HEK293 (cell line): ENCODE data around the gene AK8.

Experiments used
- BCL11A ChIP-seq: fragments of 450-650 bp; formaldehyde crosslinking; IDR thresholded peaks from 2 replicates; pipeline ENCODE4 v1.5.1; 2016; ENCODE audit warnings: low read depth, missing biosample characterization, missing genetic modification characterization
- HIC1 ChIP-seq: fragments of 450-650 bp; formaldehyde crosslinking; IDR thresholded peaks from 2 replicates; pipeline ENCODE4 v1.5.1; 2016; ENCODE audit warnings: missing biosample characterization, missing genetic modification characterization
- OSR2 ChIP-seq: fragments of 450-650 bp; formaldehyde crosslinking; IDR thresholded peaks from 2 replicates; pipeline ENCODE4 v1.5.1; 2016; ENCODE audit warnings: missing biosample characterization, missing genetic modification characterization
- RBAK ChIP-seq: fragments of 450-650 bp; formaldehyde crosslinking; IDR thresholded peaks from 2 replicates; pipeline ENCODE4 v1.5.1; 2016; ENCODE audit warnings: missing biosample characterization, missing genetic modification characterization
- ZBTB8A ChIP-seq: fragments of 450-650 bp; formaldehyde crosslinking; IDR thresholded peaks from 2 replicates; pipeline ENCODE4 v1.5.1; 2016; ENCODE audit warnings: missing biosample characterization, missing genetic modification characterization
- ZEB2 ChIP-seq: fragments of 450-650 bp; formaldehyde crosslinking; IDR thresholded peaks from 2 replicates; pipeline ENCODE4 v1.5.1; 2016; ENCODE audit warnings: missing biosample characterization, missing genetic modification characterization
- ZFHX2 ChIP-seq: fragments of 450-650 bp; formaldehyde crosslinking; conservative IDR thresholded peaks from 2 replicates; pipeline ENCODE4 v1.5.1; 2016; ENCODE audit warnings: missing biosample characterization, missing genetic modification characterization
- ZFP3 ChIP-seq: fragments of 450-650 bp; formaldehyde crosslinking; IDR thresholded peaks from 2 replicates; pipeline ENCODE4 v1.5.1; 2016; ENCODE audit warnings: low read depth, missing biosample characterization, missing genetic modification characterization
- ZFP37 ChIP-seq: fragments of 450-650 bp; formaldehyde crosslinking; IDR thresholded peaks from 2 replicates; pipeline ENCODE4 v1.5.1; 2016; ENCODE audit warnings: missing biosample characterization, missing genetic modification characterization
- ZNF132 ChIP-seq: fragments of 450-650 bp; formaldehyde crosslinking; IDR thresholded peaks from 2 replicates; pipeline ENCODE4 v1.5.1; 2017; ENCODE audit warnings: missing biosample characterization, missing genetic modification characterization, borderline replicate concordance
- ZNF239 ChIP-seq: fragments of 450-650 bp; formaldehyde crosslinking; IDR thresholded peaks from 2 replicates; pipeline ENCODE4 v1.5.1; 2016; ENCODE audit warnings: missing biosample characterization, missing genetic modification characterization
- ZNF266 ChIP-seq: fragments of 450-650 bp; formaldehyde crosslinking; IDR thresholded peaks from 2 replicates; pipeline ENCODE4 v1.5.1; 2016; ENCODE audit warnings: missing biosample characterization, missing genetic modification characterization, low read depth
- ZNF341 ChIP-seq: fragments of 450-650 bp; formaldehyde crosslinking; IDR thresholded peaks from 2 replicates; pipeline ENCODE4; 2016; ENCODE audit warnings: low read depth, missing biosample characterization, missing genetic modification characterization
- ZNF394 ChIP-seq: fragments of 450-650 bp; formaldehyde crosslinking; IDR thresholded peaks from 2 replicates; pipeline ENCODE4 v1.5.1; 2016; ENCODE audit warnings: missing biosample characterization, missing genetic modification characterization, mild to moderate bottlenecking, moderate library complexity, borderline replicate concordance
- ZNF423 ChIP-seq: fragments of 450-650 bp; formaldehyde crosslinking; IDR thresholded peaks from 2 replicates; pipeline ENCODE4 v1.5.1; 2016; ENCODE audit warnings: missing biosample characterization, missing genetic modification characterization
- ZNF426 ChIP-seq: fragments of 450-650 bp; formaldehyde crosslinking; IDR thresholded peaks from 2 replicates; pipeline ENCODE4 v1.5.1; 2017; ENCODE audit warnings: missing biosample characterization, missing genetic modification characterization, mild to moderate bottlenecking, inconsistent platforms, moderate library complexity
- ZNF449 ChIP-seq: fragments of 450-650 bp; formaldehyde crosslinking; IDR thresholded peaks from 2 replicates; pipeline ENCODE4 v1.5.1; 2017; ENCODE audit warnings: missing biosample characterization, mild to moderate bottlenecking, missing genetic modification characterization, moderate library complexity
- ZNF510 ChIP-seq: fragments of 450-650 bp; formaldehyde crosslinking; IDR thresholded peaks from 2 replicates; pipeline ENCODE4 v1.5.1; 2018; ENCODE audit warnings: mild to moderate bottlenecking, missing genetic modification characterization, missing biosample characterization; ENCODE audit not compliant: insufficient replicate concordance
- ZNF530 ChIP-seq: fragments of 450-650 bp; formaldehyde crosslinking; IDR thresholded peaks from 2 replicates; pipeline ENCODE4 v1.5.1; 2016; ENCODE audit warnings: low read depth, missing biosample characterization, missing genetic modification characterization
- ZNF610 ChIP-seq: fragments of 450-650 bp; formaldehyde crosslinking; IDR thresholded peaks from 2 replicates; pipeline ENCODE4 v1.5.1; 2016; ENCODE audit warnings: missing biosample characterization, missing genetic modification characterization, borderline replicate concordance
- ZNF629 ChIP-seq: fragments of 450-650 bp; formaldehyde crosslinking; IDR thresholded peaks from 2 replicates; pipeline ENCODE4 v1.5.1; 2017; ENCODE audit warnings: missing biosample characterization, missing genetic modification characterization
- ZNF664 ChIP-seq: fragments of 450-650 bp; formaldehyde crosslinking; IDR thresholded peaks from 2 replicates; pipeline ENCODE4 v1.5.1; 2016; ENCODE audit warnings: missing biosample characterization, missing genetic modification characterization
- ZNF701 ChIP-seq: fragments of 450-650 bp; formaldehyde crosslinking; IDR thresholded peaks from 2 replicates; pipeline ENCODE4 v1.5.1; 2016; ENCODE audit warnings: missing biosample characterization, missing genetic modification characterization
- ZNF76 ChIP-seq: fragments of 450-650 bp; formaldehyde crosslinking; IDR thresholded peaks from 2 replicates; pipeline ENCODE4; 2016; ENCODE audit warnings: low read depth, missing biosample characterization, missing genetic modification characterization, borderline replicate concordance
- ZNF768 ChIP-seq: fragments of 450-650 bp; formaldehyde crosslinking; IDR thresholded peaks from 2 replicates; pipeline ENCODE4 v1.5.1; 2018; ENCODE audit warnings: missing biosample characterization, mild to moderate bottlenecking, missing genetic modification characterization
- ZNF791 ChIP-seq: fragments of 450-650 bp; formaldehyde crosslinking; IDR thresholded peaks from 2 replicates; pipeline ENCODE4 v1.5.1; 2016; ENCODE audit warnings: missing biosample characterization, missing genetic modification characterization
- ZSCAN4 ChIP-seq: fragments of 450-650 bp; formaldehyde crosslinking; IDR thresholded peaks from 2 replicates; pipeline ENCODE4 v1.5.1; 2017; ENCODE audit warnings: missing biosample characterization, missing genetic modification characterization
- ZXDB ChIP-seq: fragments of 450-650 bp; formaldehyde crosslinking; IDR thresholded peaks from 2 replicates; pipeline ENCODE4 v1.5.1; 2016; ENCODE audit warnings: missing biosample characterization, missing genetic modification characterization
- TF ChIP-seq, protein P1 (sequence below): fragments of 450-650 bp; formaldehyde crosslinking; IDR thresholded peaks from 2 replicates; pipeline ENCODE4 v1.5.1; 2016; ENCODE audit warnings: missing biosample characterization, missing genetic modification characterization
- TF ChIP-seq, protein P2 (sequence below): fragments of 450-650 bp; IDR thresholded peaks from 2 replicates; pipeline ENCODE4 v1.5.1; 2018; ENCODE audit warnings: missing biosample characterization, missing genetic modification characterization
- TF ChIP-seq, protein P3 (sequence below): fragments of 450-650 bp; formaldehyde crosslinking; IDR thresholded peaks from 2 replicates; pipeline ENCODE4 v1.5.1; 2016; ENCODE audit warnings: missing biosample characterization, missing genetic modification characterization

Gene AK8

GRCh38 chr9:132857616-132858342 lies 20.3 kb downstream of the AK8 start (continued):
- TF ChIP-seq, protein P1, sequence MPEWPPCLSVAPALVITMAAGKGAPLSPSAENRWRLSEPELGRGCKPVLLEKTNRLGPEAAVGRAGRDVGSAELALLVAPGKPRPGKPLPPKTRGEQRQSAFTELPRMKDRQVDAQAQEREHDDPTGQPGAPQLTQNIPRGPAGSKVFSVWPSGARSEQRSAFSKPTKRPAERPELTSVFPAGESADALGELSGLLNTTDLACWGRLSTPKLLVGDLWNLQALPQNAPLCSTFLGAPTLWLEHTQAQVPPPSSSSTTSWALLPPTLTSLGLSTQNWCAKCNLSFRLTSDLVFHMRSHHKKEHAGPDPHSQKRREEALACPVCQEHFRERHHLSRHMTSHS: no peak
- TF ChIP-seq ZNF132 (tag by site-specific recombination) (no peak), HIC1 (tag by site-specific recombination) (peak; percentile 75), ZNF701 (no peak), ZFP3 (no peak), ZNF530 (no peak), ZFHX2 (no peak), BCL11A (no peak), ZBTB8A (tag by site-specific recombination) (peak; percentile 34; the same call in 1 of the 2 replicates), ZNF341 (tag by site-specific recombination) (peak; percentile 44), ZNF449 (peak; percentile 31; the same call in 1 of the 2 replicates), ZNF791 (tag by site-specific recombination) (no peak), ZNF266 (tag by site-specific recombination) (no peak), ZNF768 (tag by site-specific recombination) (no peak), ZNF76 (tag by site-specific recombination) (no peak), ZNF426 (tag by site-specific recombination) (no peak), ZNF610 (no peak), ZFP37 (tag by site-specific recombination) (no peak), ZSCAN4 (tag by site-specific recombination) (no peak), ZEB2 (no peak; the same call in 1 of the 2 replicates), ZXDB (tag by site-specific recombination) (no peak), RBAK (no peak), ZNF394 (tag by site-specific recombination) (peak; percentile 99), OSR2 (tag by site-specific recombination) (peak; percentile 97), ZNF510 (tag by site-specific recombination) (no peak), ZNF423 (tag by site-specific recombination) (peak; percentile 96), ZNF239 (tag by site-specific recombination) (no peak), ZNF664 (tag by site-specific recombination) (no peak), ZNF629 (tag by site-specific recombination) (peak; percentile 34; the same call in 1 of the 2 replicates)
- TF ChIP-seq, protein P2, sequence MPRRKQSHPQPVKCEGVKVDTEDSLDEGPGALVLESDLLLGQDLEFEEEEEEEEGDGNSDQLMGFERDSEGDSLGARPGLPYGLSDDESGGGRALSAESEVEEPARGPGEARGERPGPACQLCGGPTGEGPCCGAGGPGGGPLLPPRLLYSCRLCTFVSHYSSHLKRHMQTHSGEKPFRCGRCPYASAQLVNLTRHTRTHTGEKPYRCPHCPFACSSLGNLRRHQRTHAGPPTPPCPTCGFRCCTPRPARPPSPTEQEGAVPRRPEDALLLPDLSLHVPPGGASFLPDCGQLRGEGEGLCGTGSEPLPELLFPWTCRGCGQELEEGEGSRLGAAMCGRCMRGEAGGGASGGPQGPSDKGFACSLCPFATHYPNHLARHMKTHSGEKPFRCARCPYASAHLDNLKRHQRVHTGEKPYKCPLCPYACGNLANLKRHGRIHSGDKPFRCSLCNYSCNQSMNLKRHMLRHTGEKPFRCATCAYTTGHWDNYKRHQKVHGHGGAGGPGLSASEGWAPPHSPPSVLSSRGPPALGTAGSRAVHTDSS (tag by site-specific recombination): no peak
- TF ChIP-seq, protein P3, sequence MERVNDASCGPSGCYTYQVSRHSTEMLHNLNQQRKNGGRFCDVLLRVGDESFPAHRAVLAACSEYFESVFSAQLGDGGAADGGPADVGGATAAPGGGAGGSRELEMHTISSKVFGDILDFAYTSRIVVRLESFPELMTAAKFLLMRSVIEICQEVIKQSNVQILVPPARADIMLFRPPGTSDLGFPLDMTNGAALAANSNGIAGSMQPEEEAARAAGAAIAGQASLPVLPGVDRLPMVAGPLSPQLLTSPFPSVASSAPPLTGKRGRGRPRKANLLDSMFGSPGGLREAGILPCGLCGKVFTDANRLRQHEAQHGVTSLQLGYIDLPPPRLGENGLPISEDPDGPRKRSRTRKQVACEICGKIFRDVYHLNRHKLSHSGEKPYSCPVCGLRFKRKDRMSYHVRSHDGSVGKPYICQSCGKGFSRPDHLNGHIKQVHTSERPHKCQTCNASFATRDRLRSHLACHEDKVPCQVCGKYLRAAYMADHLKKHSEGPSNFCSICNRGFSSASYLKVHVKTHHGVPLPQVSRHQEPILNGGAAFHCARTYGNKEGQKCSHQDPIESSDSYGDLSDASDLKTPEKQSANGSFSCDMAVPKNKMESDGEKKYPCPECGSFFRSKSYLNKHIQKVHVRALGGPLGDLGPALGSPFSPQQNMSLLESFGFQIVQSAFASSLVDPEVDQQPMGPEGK: peak; percentile 60
